ENCODE measurements around the gene ACTA1.
"Not testable (repeated sequence)": the region's sequence is repeated elsewhere in the genome, so short reads cannot be mapped to it uniquely, and the experiment has no call there.

The ACTA1 gene

DNA sequence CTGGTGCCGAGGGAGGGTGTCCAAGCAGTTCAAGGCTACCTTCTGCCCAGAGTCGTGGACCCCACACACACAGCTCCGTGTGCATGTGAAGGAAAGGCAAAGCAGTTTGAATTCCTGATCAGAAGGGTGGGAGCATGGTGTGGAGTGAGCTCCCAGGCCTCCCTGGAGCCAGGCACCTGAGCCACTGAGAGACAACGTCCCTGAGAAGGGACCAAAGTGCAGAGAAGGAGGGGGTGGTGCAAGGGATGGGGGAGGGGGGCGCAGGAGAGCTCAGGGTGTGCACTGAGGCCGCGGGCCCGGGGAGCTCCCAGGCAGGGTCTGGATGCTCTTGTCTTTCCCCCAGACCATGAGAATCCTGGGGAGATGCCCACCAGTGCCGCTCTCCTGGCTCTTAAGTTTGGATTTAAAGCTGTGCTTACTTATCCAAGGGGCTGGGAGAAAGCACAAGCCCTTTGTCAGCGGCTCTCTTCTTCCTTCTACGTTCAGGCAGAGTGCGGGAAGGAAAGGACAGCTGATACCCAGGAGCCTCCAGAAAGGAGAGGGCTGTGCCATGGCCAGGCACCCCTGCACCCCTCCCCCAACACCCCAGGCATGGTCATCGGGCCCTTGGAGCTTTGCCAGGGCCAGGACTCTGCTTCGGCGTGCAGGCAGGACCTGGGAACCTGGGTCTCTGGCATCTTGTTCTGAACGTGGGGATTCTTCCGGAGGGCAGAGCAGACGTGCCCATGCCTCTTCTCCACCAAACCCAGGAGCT lies 24.1 kb downstream of the ACTA1 start:
- DNase-seq (ENCODE audit: low read depth), result no peak

GRCh38 chr1:229408458-229409037 lies 25.3 kb downstream of the ACTA1 start:
- no peak for DNase-seq (ENCODE audit: low read depth)

GRCh38 chr1:229407206-229408026 lies 26.5 kb downstream of the ACTA1 start:
- DNase-seq (ENCODE audit: low read depth), result no peak

- DNase-seq (ENCODE audit: low read depth), result no peak
These were observed 27.1 kb downstream of the ACTA1 start for GRCh38 chr1:229406798-229407197.

GRCh38 chr1:229403573-229403972 lies 30.3 kb downstream of the ACTA1 start:
- no peak for DNase-seq (ENCODE audit: low read depth)

GRCh38 chr1:229402993-229403392 lies 30.9 kb downstream of the ACTA1 start:
- DNase-seq (ENCODE audit: low read depth), result no peak

GRCh38 chr1:229402329-229402728 lies 31.6 kb downstream of the ACTA1 start:
- not testable (repeated sequence) for DNase-seq (ENCODE audit: low read depth)

DNA sequence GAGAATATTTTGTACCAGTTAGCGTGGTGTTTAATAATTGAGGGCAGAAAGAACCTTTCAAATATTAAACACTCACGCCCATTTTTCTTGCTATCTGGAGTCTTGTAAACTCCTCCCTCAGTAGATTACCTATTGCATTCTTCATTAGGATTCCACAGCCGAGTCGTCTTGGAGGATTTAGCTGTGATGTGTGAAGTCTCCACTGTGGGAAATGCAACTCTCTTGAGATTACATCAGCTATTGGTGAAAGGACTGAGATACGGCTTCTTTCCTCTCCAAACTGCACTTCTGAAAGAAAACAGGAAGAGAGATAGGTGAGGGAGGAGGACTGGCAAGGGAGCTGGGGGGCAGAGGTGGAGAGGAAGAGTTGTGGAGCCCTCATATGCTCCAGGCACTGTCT lies 36.1 kb downstream of the ACTA1 start:
- DNase-seq (ENCODE audit: low read depth), result no peak

GRCh38 chr1:229396585-229397206 lies 37.2 kb downstream of the ACTA1 start:
- no peak for DNase-seq (ENCODE audit: low read depth)

DNA sequence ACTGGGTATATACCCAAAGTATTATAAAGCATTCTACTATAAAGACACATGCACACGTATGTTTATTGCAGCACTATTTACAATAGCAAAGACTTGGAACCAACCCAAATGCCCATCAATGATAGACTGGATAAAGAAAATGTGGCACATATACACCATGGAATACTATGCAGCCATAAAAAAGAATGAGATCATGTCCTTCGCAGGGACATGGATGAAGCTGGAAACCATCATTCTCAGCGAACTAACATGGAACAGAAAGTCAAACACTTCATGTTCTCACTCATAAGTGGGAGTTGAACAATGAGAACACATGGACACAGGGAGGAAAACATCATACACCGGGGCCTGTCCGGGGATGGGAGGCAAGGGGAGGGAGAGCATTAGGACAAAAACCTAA lies 39.4 kb downstream of the ACTA1 start:
- not testable (repeated sequence) for DNase-seq (ENCODE audit: low read depth)

DNA sequence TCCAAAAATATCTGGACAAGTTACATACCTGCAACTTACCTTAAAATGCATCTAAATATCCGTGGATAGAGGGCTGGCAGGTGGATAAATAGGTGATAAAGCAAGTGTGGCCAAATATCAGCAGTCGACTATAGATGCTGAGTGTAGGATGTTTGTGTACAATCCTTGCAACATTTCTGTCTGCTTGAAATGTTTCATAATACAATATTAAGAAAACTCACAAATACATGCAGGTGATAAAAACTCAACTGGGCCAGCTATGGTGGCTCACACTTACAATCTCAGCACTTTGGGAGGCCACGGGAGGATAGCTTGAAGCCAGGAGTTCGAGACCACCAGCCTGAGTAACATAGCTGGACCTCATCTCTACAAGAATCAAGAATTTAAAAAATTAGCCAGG lies 41.0 kb downstream of the ACTA1 start:
- no peak for DNase-seq (ENCODE audit: low read depth)

GRCh38 chr1:229390130-229390529 lies 43.8 kb downstream of the ACTA1 start:
- DNase-seq (ENCODE audit: low read depth), result no peak

- no peak for DNase-seq (ENCODE audit: low read depth)
These were observed 44.9 kb downstream of the ACTA1 start for GRCh38 chr1:229388897-229389580.

DNA sequence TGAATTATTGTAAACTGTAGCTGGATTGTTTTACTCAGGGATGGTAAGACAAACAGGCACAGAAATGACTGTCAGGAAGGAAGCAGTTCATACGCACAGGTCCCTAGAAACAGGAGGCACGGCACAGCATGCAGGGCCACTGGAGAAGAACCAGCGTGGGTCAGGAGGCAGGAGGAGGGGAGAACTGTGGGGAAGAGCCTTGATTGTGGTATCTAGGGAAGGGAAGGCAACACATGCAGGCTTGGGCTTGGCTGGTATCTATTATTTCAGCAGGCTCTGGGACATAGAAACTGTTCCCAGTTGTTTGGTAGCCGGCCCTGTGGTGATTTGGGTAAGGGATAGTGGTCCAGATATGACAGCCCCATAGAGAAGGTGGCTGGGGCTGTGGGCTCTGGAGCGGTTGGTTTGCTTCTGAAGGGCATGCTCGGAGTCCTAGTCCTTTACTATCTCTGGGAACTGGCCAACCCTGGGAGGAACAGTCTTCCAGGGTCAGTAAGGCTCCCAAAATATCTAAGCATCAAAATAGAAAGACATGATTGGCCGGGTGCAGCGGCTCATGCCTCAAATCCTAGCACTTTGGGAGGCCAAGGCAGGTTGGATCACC lies 47.9 kb downstream of the ACTA1 start:
- DNase-seq (ENCODE audit: low read depth), result no peak

DNA sequence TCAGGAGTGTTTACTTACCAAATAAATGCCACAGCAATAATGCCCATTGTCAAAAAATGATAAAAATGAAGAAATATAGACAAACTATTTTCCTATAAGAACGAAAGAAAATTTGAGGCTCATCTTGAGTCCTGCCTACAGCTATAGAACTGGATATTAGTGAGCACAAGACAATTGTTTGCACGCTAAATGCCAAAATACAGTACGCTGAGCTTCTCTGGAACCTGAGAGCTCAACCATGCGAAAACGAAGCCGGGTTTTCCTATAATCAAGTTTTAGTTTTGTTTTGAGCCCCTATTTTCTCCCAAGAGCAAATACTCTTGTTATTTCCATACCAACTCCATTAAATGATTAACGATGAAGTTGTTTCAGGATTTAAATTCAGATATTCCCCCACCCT lies 49.1 kb downstream of the ACTA1 start:
- no peak for DNase-seq (ENCODE audit: low read depth)

GRCh38 chr1:229383961-229384360 lies 49.9 kb downstream of the ACTA1 start:
- no peak for DNase-seq (ENCODE audit: low read depth)

- DNase-seq (ENCODE audit: low read depth), result no peak
These were observed 50.7 kb downstream of the ACTA1 start for GRCh38 chr1:229383188-229383587.

All from T follicular helper cell (primary cell).